ENCODE results near the gene ZNF521.

The ZNF521 gene

GRCh38 chr18:25287106-25287505 is 64.9 kb downstream of the ZNF521 start:
- no peak for TF ChIP-seq CTCF (IDR thresholded peaks at IDR 0.05; ENCODE audit: low read depth, low read length)
- no peak overlapping the region for H3K4me3 ChIP-seq (replicated peaks in 1 of 2; ENCODE audit: low read depth in 2 of 2, low read length in 2 of 2)
- no peak for DNase-seq (ENCODE audit: low read depth in 2 of 2)

- no peak overlapping the region for H3K4me3 ChIP-seq (replicated peaks in 1 of 2; ENCODE audit: low read depth in 2 of 2, low read length in 2 of 2)
- DNase-seq (ENCODE audit: low read depth in 2 of 2), result peak; percentile 62 to 88
- no peak for TF ChIP-seq CTCF (IDR thresholded peaks at IDR 0.05; ENCODE audit: low read depth, low read length)
Observed at GRCh38 chr18:25284861-25285550, 67.0 kb downstream of the ZNF521 start.

- no peak overlapping the region for H3K4me3 ChIP-seq (replicated peaks in 1 of 2; ENCODE audit: low read depth in 2 of 2, low read length in 2 of 2)
- peak in 1 of 2 donors; percentile 27 for DNase-seq (ENCODE audit: low read depth in 2 of 2)
- TF ChIP-seq CTCF (IDR thresholded peaks at IDR 0.05; ENCODE audit: low read depth, low read length), result no peak
Observed at GRCh38 chr18:25284281-25284680, 67.7 kb downstream of the ZNF521 start.

GRCh38 chr18:25283781-25284180 is 68.2 kb downstream of the ZNF521 start:
- TF ChIP-seq CTCF (IDR thresholded peaks at IDR 0.05; ENCODE audit: low read depth, low read length), result no peak
- no peak for DNase-seq (ENCODE audit: low read depth in 2 of 2)

GRCh38 chr18:25282896-25283703 is 68.9 kb downstream of the ZNF521 start:
- DNase-seq (ENCODE audit: low read depth in 2 of 2), result no peak
- TF ChIP-seq CTCF (IDR thresholded peaks at IDR 0.05; ENCODE audit: low read depth, low read length), result no peak
- H3K4me3 ChIP-seq (replicated peaks in 1 of 2; ENCODE audit: low read depth in 2 of 2, low read length in 2 of 2), result no peak overlapping the region

More at GRCh38 chr18:25283781-25284180, 68.2 kb downstream of the ZNF521 start:
- no peak overlapping the region for H3K4me3 ChIP-seq (replicated peaks in 1 of 2; ENCODE audit: low read depth in 2 of 2, low read length in 2 of 2)

- H3K4me3 ChIP-seq (replicated peaks in 1 of 2; ENCODE audit: low read depth in 2 of 2, low read length in 2 of 2), result no peak overlapping the region
- no peak for TF ChIP-seq CTCF (IDR thresholded peaks at IDR 0.05; ENCODE audit: low read depth, low read length)
- DNase-seq (ENCODE audit: low read depth in 2 of 2), result no peak
Observed at GRCh38 chr18:25282282-25282681, 69.7 kb downstream of the ZNF521 start.
